Loucy (cell line): Measurements from ENCODE around the gene ATP10A.

ENCODE experiments used
- H2AFZ ChIP-seq: fragments of 200-600 bp; sonication (generic); 2 replicates; pipeline ENCODE4 v1.6.0; 2016; ENCODE audit warnings: antibody characterized with exemption, mild to moderate bottlenecking, low read length, moderate library complexity
- H3F3A ChIP-seq: fragments of 200-600 bp; 2 replicates; pipeline ENCODE4 v1.6.0; 2016; ENCODE audit warnings: antibody characterized with exemption, low read depth, mild to moderate bottlenecking
- H3K27me3 ChIP-seq: fragments of 200-600 bp; sonication (generic); 2 replicates; pipeline ENCODE4 v1.6.1; 2014; ENCODE audit warnings: low read length, mild to moderate bottlenecking; ENCODE audit not compliant: insufficient read depth, poor library complexity, severe bottlenecking
- H3K36me3 ChIP-seq: fragments of 200-600 bp; sonication (generic); 2 replicates; pipeline ENCODE4 v1.6.1; 2016; ENCODE audit warnings: low read length; ENCODE audit not compliant: insufficient read depth
- H3K4me1 ChIP-seq: fragments of 200-600 bp; sonication (generic); 2 replicates; pipeline ENCODE4 v1.5.1; 2014; ENCODE audit warnings: low read length, mild to moderate bottlenecking; ENCODE audit not compliant: insufficient read depth, poor library complexity, severe bottlenecking
- H3K4me2 ChIP-seq: fragments of 200-600 bp; sonication (generic); 2 replicates; pipeline ENCODE4 v1.6.0; 2014; ENCODE audit warnings: antibody characterized with exemption, low read length, low read depth, mild to moderate bottlenecking; ENCODE audit not compliant: poor library complexity, severe bottlenecking
- H3K4me3 ChIP-seq: fragments of 200-600 bp; sonication (generic); 2 replicates; pipeline ENCODE4 v1.5.1; 2014; ENCODE audit warnings: low read length, mild to moderate bottlenecking, mixed read lengths; ENCODE audit not compliant: poor library complexity, severe bottlenecking
- H3K79me2 ChIP-seq: fragments of 200-600 bp; sonication (generic); 2 replicates; pipeline ENCODE4 v1.6.1; 2014; ENCODE audit warnings: low read length; ENCODE audit not compliant: insufficient read depth
- H3K9ac ChIP-seq: fragments of 200-600 bp; sonication (generic); 2 replicates; pipeline ENCODE4 v1.6.0; 2014; ENCODE audit warnings: mild to moderate bottlenecking, low read depth, low read length, moderate library complexity; ENCODE audit not compliant: poor library complexity, severe bottlenecking
- H3K9me2 ChIP-seq: fragments of 200-600 bp; sonication (generic); replicated peaks from 2 replicates; pipeline ENCODE4 v1.6.1; 2016; ENCODE audit warnings: low read depth, low read length, mixed read lengths
- H3K9me3 ChIP-seq: fragments of 200-600 bp; sonication (generic); 2 replicates; pipeline ENCODE4 v1.6.1; 2014; ENCODE audit warnings: mild to moderate bottlenecking, antibody characterized with exemption, low read length, low read depth; ENCODE audit not compliant: insufficient read depth
- H4K20me1 ChIP-seq: fragments of 200-600 bp; sonication (generic); 2 replicates; pipeline ENCODE4 v1.6.0; 2014; ENCODE audit warnings: antibody characterized with exemption, low read length, mild to moderate bottlenecking; ENCODE audit not compliant: insufficient read depth, poor library complexity, severe bottlenecking
- EZH2phosphoT487 ChIP-seq: fragments of 200-600 bp; IDR thresholded peaks from 2 replicates; pipeline ENCODE4 v1.6.1; 2018; ENCODE audit warnings: antibody characterized with exemption, mild to moderate bottlenecking, moderate library complexity, borderline replicate concordance
- TF ChIP-seq, protein P1 (sequence below): fragments of 200-600 bp; sonication (generic); conservative IDR thresholded peaks from 2 replicates; pipeline ENCODE4 v1.5.1; 2014; ENCODE audit warnings: mild to moderate bottlenecking, antibody characterized with exemption, low read length

Gene ATP10A

DNA sequence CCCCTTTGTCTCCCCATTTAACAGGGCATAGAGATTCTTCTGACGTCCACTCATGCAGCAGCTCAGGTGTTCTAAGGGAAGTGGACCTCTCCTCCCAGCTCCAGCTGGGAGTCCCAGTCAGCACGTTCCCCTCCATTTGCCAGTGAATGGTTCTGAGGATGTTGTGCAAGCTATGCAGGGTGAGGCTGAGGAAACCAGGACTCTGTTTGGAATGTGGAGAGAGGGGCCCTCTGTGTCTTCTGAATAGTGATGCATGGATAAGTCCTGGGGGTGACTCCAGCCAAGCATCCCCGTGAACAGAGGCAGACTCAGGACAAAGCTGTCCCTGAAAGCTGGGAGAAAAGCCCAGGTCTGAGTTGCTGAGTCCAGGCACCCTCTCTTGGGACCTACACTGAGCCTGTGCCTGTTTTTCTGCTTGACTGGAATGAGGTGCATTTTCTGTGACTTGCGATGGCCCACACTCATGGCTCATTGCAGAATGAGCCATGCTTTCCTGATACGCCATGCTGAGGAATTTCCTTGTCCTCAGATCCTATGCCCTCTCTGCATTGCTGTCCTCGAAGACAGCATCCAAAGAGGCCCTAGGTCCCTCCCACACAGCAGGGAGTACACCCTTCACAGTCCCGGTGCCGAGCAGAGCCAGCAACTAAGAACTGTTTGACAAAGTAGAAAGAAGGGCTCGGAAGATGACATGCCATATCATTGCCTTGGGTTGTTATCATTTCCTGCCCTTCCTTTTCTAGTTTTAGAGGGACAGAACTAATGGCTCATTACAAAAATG lies 185.2 kb downstream of the ATP10A start:
- TF ChIP-seq, protein P1, sequence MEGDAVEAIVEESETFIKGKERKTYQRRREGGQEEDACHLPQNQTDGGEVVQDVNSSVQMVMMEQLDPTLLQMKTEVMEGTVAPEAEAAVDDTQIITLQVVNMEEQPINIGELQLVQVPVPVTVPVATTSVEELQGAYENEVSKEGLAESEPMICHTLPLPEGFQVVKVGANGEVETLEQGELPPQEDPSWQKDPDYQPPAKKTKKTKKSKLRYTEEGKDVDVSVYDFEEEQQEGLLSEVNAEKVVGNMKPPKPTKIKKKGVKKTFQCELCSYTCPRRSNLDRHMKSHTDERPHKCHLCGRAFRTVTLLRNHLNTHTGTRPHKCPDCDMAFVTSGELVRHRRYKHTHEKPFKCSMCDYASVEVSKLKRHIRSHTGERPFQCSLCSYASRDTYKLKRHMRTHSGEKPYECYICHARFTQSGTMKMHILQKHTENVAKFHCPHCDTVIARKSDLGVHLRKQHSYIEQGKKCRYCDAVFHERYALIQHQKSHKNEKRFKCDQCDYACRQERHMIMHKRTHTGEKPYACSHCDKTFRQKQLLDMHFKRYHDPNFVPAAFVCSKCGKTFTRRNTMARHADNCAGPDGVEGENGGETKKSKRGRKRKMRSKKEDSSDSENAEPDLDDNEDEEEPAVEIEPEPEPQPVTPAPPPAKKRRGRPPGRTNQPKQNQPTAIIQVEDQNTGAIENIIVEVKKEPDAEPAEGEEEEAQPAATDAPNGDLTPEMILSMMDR = no peak
- TF ChIP-seq EZH2phosphoT487 = no peak
- H3K27me3 ChIP-seq = no peaks in the 10 kb centered on the region
- H3K4me1 ChIP-seq = no peaks in the 10 kb centered on the region
- no peak overlapping the region for H2AFZ ChIP-seq
- no peak overlapping the region for H3K4me2 ChIP-seq
- no peaks in the 10 kb centered on the region for H4K20me1 ChIP-seq
- H3F3A ChIP-seq = no peaks in the 10 kb centered on the region
- no peak overlapping the region for H3K4me3 ChIP-seq
- peaks cover 12% of the 10 kb centered on the region; the same call in 1 of the 2 replicates for H3K9me3 ChIP-seq
- H3K9ac ChIP-seq = no peak overlapping the region
- no peaks in the 10 kb centered on the region for H3K36me3 ChIP-seq
- no peaks in the 10 kb centered on the region for H3K79me2 ChIP-seq
- H3K9me2 ChIP-seq = no peaks in the 10 kb centered on the region

DNA sequence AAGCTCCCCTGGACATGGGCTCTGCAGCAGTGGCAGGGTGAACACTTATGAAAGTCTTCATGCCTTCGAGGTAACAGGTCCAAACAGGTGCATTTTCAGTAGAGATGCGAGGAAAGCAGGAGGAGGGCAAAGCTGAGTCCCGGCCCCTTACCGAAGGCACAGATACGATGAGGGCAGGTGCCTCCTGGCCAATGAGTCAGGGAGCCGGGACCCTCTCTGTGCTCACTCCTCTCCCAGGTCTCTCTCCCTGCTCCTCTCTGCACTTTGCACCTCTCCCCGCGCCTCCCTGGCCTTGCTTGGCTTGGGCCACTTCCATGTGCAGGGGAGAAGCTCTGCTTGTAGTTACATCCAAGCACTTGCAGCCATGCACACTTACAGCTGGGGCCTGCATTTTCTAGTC lies 187.1 kb downstream of the ATP10A start:
- Histone ChIP-seq H3K9me2 (no peaks in the 10 kb centered on the region), H3K79me2 (no peaks in the 10 kb centered on the region), H4K20me1 (no peaks in the 10 kb centered on the region), H2AFZ (no peak overlapping the region), H3K36me3 (no peaks in the 10 kb centered on the region), H3F3A (no peaks in the 10 kb centered on the region), H3K4me3 (no peak overlapping the region), H3K4me1 (no peaks in the 10 kb centered on the region), H3K27me3 (no peaks in the 10 kb centered on the region), H3K9ac (no peak overlapping the region), H3K4me2 (no peak overlapping the region), H3K9me3 (peaks cover 12% of the 10 kb centered on the region; the same call in 1 of the 2 replicates)
- TF ChIP-seq, protein P1 = no peak
- no peak for TF ChIP-seq EZH2phosphoT487

DNA sequence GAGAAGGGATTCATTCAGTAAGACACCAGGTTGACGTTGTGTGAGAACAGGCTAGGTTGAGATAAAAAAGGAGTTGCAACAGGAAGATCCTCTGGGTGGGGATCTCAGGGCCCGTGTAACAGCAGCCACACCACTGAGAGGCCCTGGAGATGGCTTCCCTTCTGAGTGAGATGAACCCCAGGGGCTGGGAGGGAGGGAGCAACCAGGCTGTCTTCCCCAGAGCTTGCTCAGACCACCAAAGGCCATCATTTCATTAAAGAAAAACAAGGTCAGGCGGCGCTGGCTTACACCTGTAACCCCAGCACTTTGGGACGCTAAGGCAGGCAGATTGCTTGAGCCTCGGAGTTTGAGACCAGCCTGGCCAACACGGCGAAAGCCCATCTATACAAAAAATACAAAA lies 187.7 kb downstream of the ATP10A start:
- Histone ChIP-seq H2AFZ (no peak overlapping the region), H3F3A (no peaks in the 10 kb centered on the region), H3K79me2 (no peaks in the 10 kb centered on the region), H3K4me3 (no peak overlapping the region), H3K9me2 (no peaks in the 10 kb centered on the region), H3K36me3 (no peaks in the 10 kb centered on the region), H3K4me2 (no peak overlapping the region), H3K9me3 (peaks cover 17% of the 10 kb centered on the region; the same call in 1 of the 2 replicates), H3K9ac (no peak overlapping the region), H4K20me1 (no peaks in the 10 kb centered on the region), H3K27me3 (no peaks in the 10 kb centered on the region), H3K4me1 (no peaks in the 10 kb centered on the region)
- TF ChIP-seq, protein P1 = no peak
- no peak for TF ChIP-seq EZH2phosphoT487
